CD14-positive monocyte (primary cell): Measurements from ENCODE around the gene NAT14. TPM values are rescaled to one million over a fixed set of nuclear protein-coding genes. Genes with fewer than 3 reads are reported as not detected.

Experiments
- DNase-seq, 3 donors: peaks; one replicate each; pipeline ENCODE4 v3.0.0-alpha.2; 2011 to 2022
- H2AFZ ChIP-seq: 2 replicates; pipeline ENCODE4 v1.6.0; 2012; ENCODE audit warnings: mild to moderate bottlenecking, low read depth, low read length, inconsistent platforms; ENCODE audit not compliant: insufficient read depth, poor library complexity, severe bottlenecking
- H3K27ac ChIP-seq, 2 donors: 1 replicate in 1 of 2; 2 replicates in 1 of 2; pipeline ENCODE4 v1.5.1; 2012 to 2013; ENCODE audit warnings: low read length in 2 of 2, control low read depth in 1 of 2, inconsistent platforms in 1 of 2, low read depth in 1 of 2, mild to moderate bottlenecking in 1 of 2
- H3K27me3 ChIP-seq, 2 donors: one replicate each; pipeline versions ENCODE4 v1.6.0 to v1.6.1; 2011 to 2013; ENCODE audit warnings: low read length in 2 of 2; ENCODE audit not compliant: control insufficient read depth in 2 of 2, insufficient read depth in 2 of 2
- H3K36me3 ChIP-seq, 2 donors: replicated peaks in 1 of 2; 1 replicate in 1 of 2; 2 replicates in 1 of 2; pipeline versions ENCODE4 v1.5.1 to v1.6.1; 2012 to 2013; ENCODE audit warnings: low read length in 2 of 2, control low read depth in 1 of 2, inconsistent platforms in 1 of 2, mild to moderate bottlenecking in 1 of 2; ENCODE audit not compliant: insufficient read depth in 2 of 2, control insufficient read depth in 1 of 2
- H3K4me1 ChIP-seq, 2 donors: 1 replicate in 1 of 2; 2 replicates in 1 of 2; pipeline versions ENCODE4 v1.5.1 to v1.6.1; 2012 to 2013; ENCODE audit warnings: low read length in 2 of 2, control low read depth in 1 of 2, inconsistent platforms in 1 of 2, mild to moderate bottlenecking in 1 of 2, moderate library complexity in 1 of 2; ENCODE audit not compliant: insufficient read depth in 2 of 2, control insufficient read depth in 1 of 2
- H3K4me2 ChIP-seq: replicated peaks from 2 replicates; pipeline ENCODE3; 2012; ENCODE audit warnings: low read length, moderate library complexity, mild to moderate bottlenecking; ENCODE audit not compliant: poor library complexity, severe bottlenecking; ENCODE audit errors: extremely low read depth
- H3K4me3 ChIP-seq, 3 experiments: fragments of 200-600 bp in 1 of 3; sonication (generic) in 1 of 3; replicated peaks in 1 of 3; 1 replicate in 2 of 3; 2 replicates in 1 of 3; pipeline ENCODE4 v1.5.1; 2011 to 2013; ENCODE audit warnings: low read length in 3 of 3, mild to moderate bottlenecking in 3 of 3, control low read depth in 2 of 3, low read depth in 2 of 3, inconsistent platforms in 1 of 3, moderate library complexity in 1 of 3
- H3K79me2 ChIP-seq: 2 replicates; pipeline ENCODE4 v1.6.0; 2012; ENCODE audit warnings: mild to moderate bottlenecking, control low read depth, inconsistent platforms, low read length, moderate library complexity; ENCODE audit not compliant: insufficient read depth
- H3K9ac ChIP-seq: 2 replicates; pipeline ENCODE4 v1.6.0; 2017; ENCODE audit warnings: low read length, mild to moderate bottlenecking; ENCODE audit not compliant: insufficient read depth, poor library complexity, severe bottlenecking
- H3K9me3 ChIP-seq, 2 donors: replicated peaks in 1 of 2; 1 replicate in 1 of 2; 2 replicates in 1 of 2; pipeline versions ENCODE4 v1.5.1 to v1.6.1; 2012 to 2013; ENCODE audit warnings: low read length in 2 of 2, control low read depth in 1 of 2; ENCODE audit not compliant: control insufficient read depth in 1 of 2, insufficient read depth in 1 of 2
- H4K20me1 ChIP-seq: 2 replicates; pipeline ENCODE4 v1.6.0; 2012; ENCODE audit warnings: mild to moderate bottlenecking, low read length, control low read depth, moderate library complexity; ENCODE audit not compliant: insufficient read depth
- H3K27ac Mint-ChIP-seq, 7 donors: one replicate each; pipeline ENCODE4 v1.8.0; 2020; ENCODE audit warnings: mild to moderate bottlenecking in 7 of 7, mixed read lengths in 7 of 7, moderate library complexity in 6 of 7, inconsistent platforms in 2 of 7
- H3K27me3 Mint-ChIP-seq, 3 donors: one replicate each; pipeline ENCODE4 v1.8.0; 2021 to 2022; ENCODE audit warnings: low read depth in 3 of 3, mild to moderate bottlenecking in 3 of 3, mixed read lengths in 3 of 3, moderate library complexity in 3 of 3, inconsistent platforms in 1 of 3
- H3K36me3 Mint-ChIP-seq, 2 donors: one replicate each; pipeline ENCODE4 v1.8.0; 2020; ENCODE audit warnings: mixed read lengths in 2 of 2, inconsistent platforms in 1 of 2, mild to moderate bottlenecking in 1 of 2
- H3K4me1 Mint-ChIP-seq: one replicate; pipeline ENCODE4 v1.8.0; 2020; ENCODE audit warnings: mild to moderate bottlenecking, mixed read lengths
- H3K4me3 Mint-ChIP-seq, 2 donors: one replicate each; pipeline ENCODE4 v1.8.0; 2020; ENCODE audit warnings: mild to moderate bottlenecking in 2 of 2, mixed read lengths in 2 of 2, moderate library complexity in 1 of 2
- H3K9me3 Mint-ChIP-seq, 7 donors: one replicate each; pipeline ENCODE4 v1.8.0; 2020 to 2022; ENCODE audit warnings: mixed read lengths in 7 of 7, mild to moderate bottlenecking in 6 of 7, moderate library complexity in 6 of 7, inconsistent platforms in 2 of 7
- CTCF ChIP-seq: fragments of 200-600 bp; IDR thresholded peaks from one replicate; pipeline ENCODE4 v1.8.0; 2022; ENCODE audit warnings: antibody characterized with exemption, mild to moderate bottlenecking
- WGBS: methylation state at CpG from one replicate; pipeline ENCODE4 v1.1.5; 2013; ENCODE audit warnings: missing lambda C conversion rate; ENCODE audit not compliant: insufficient coverage; 5-methylcytosine and 5-hydroxymethylcytosine counted together
- intact Hi-C, 2 donors: fragments of 100-400 bp; cut with micrococcal nuclease; formaldehyde crosslinking; loops; one replicate each; pipeline versions ENCODE4 v1.15.0 to v1.15.1; 2023
- polyA plus RNA-seq, 3 donors: library from polyadenylated mRNA; depleted of rRNA in 1 of 3; unstranded in 2 of 3; stranded (reverse) in 1 of 3; fragments of 300-500 nt in 2 of 3; fragments of >200 nt in 1 of 3; fragmentation: Illumina TruSeq in 2 of 3; gene quantifications; 1 replicate in 2 of 3; 2 replicates in 1 of 3; pipeline ENCODE4 v1.2.3, GENCODE V29; 2012 to 2021

The NAT14 gene
- polyA plus RNA-seq, 3 donors: 1.5 to 2.2 (median 1.9) TPM

- no peaks in the 10 kb centered on the region for H3K36me3 ChIP-seq
- intact Hi-C loops: no loop called here
- WGBS: 90% methylated on average over 20 of the region's 22 CpGs
- no peaks in the 10 kb centered on the region for H3K9me3 Mint-ChIP-seq
- no peaks in the 10 kb centered on the region for H4K20me1 ChIP-seq
- H3K27me3 ChIP-seq: no peaks in the 10 kb centered on the region
- peaks cover 0 to 6% of the 10 kb centered on the region in 2 donors for H3K9me3 ChIP-seq
- H3K27ac Mint-ChIP-seq: no peak overlapping the region
- no peak overlapping the region for H3K27ac ChIP-seq
- H3K36me3 Mint-ChIP-seq: no peaks in the 10 kb centered on the region
- H3K4me2 ChIP-seq: no peak overlapping the region
- H2AFZ ChIP-seq: no peak overlapping the region
- DNase-seq: no peak
- peaks cover 2 to 8% (median 4%) of the 10 kb centered on the region in 3 donors for H3K27me3 Mint-ChIP-seq
- H3K79me2 ChIP-seq: no peaks in the 10 kb centered on the region
- H3K4me3 ChIP-seq: no peak overlapping the region
- H3K4me1 Mint-ChIP-seq: no peaks in the 10 kb centered on the region
- H3K9ac ChIP-seq: no peak overlapping the region
- H3K4me1 ChIP-seq: no peaks in the 10 kb centered on the region
- TF ChIP-seq CTCF: no peak
- no peak overlapping the region for H3K4me3 Mint-ChIP-seq
Measured at GRCh38 chr19:55527197-55528029, 42.4 kb downstream of the NAT14 start.

- 86% methylated on average over 8 of the region's 15 CpGs for WGBS
- H3K4me3 ChIP-seq: no peak overlapping the region
- H4K20me1 ChIP-seq: no peaks in the 10 kb centered on the region
- no peaks in the 10 kb centered on the region for H3K27me3 ChIP-seq
- H3K9me3 Mint-ChIP-seq: no peaks in the 10 kb centered on the region
- H3K4me1 Mint-ChIP-seq: no peaks in the 10 kb centered on the region
- no peak overlapping the region for H2AFZ ChIP-seq
- no peaks in the 10 kb centered on the region for H3K4me1 ChIP-seq
- DNase-seq: no peak
- intact Hi-C loops: no loop called here
- H3K27ac ChIP-seq: no peak overlapping the region
- no peak overlapping the region for H3K4me2 ChIP-seq
- H3K27me3 Mint-ChIP-seq: peaks cover 0 to 5% (median 4%) of the 10 kb centered on the region in 3 donors
- no peak for TF ChIP-seq CTCF
- no peaks in the 10 kb centered on the region for H3K79me2 ChIP-seq
- H3K36me3 Mint-ChIP-seq: no peaks in the 10 kb centered on the region
- no peaks in the 10 kb centered on the region for H3K36me3 ChIP-seq
- H3K9ac ChIP-seq: no peak overlapping the region
- H3K9me3 ChIP-seq: peaks cover 0 to 6% of the 10 kb centered on the region in 2 donors
- no peak overlapping the region for H3K4me3 Mint-ChIP-seq
- H3K27ac Mint-ChIP-seq: no peak overlapping the region
Measured at GRCh38 chr19:55528030-55528803, 43.2 kb downstream of the NAT14 start.
